Mucosa of descending colon (tissue), 3 donors: Measurements from ENCODE around the gene KRT32. TPM values are rescaled to one million over a fixed set of nuclear protein-coding genes. Genes with fewer than 3 reads are reported as not detected.

ENCODE experiments used
- ATAC-seq: fragments of 200-7000 bp; cut with Tn5 transposase; one replicate; pipeline ENCODE4 v1.9.1; 2020; ENCODE audit warnings: mild to moderate bottlenecking, moderate library complexity
- DNase-seq, 3 donors: peaks; one replicate each; pipeline ENCODE4 v3.0.0-alpha.2; 2020
- H3K36me3 ChIP-seq: fragments of 200-600 bp; one replicate; pipeline ENCODE4 v1.8.0; 2021; ENCODE audit warnings: low read depth, mild to moderate bottlenecking
- H3K4me1 ChIP-seq: fragments of 200-600 bp; one replicate; pipeline ENCODE4 v1.8.0; 2021; ENCODE audit warnings: low read depth, mild to moderate bottlenecking
- H3K4me3 ChIP-seq: fragments of 200-600 bp; one replicate; pipeline ENCODE4 v1.8.0; 2021; ENCODE audit warnings: mild to moderate bottlenecking
- H3K9me3 ChIP-seq: fragments of 200-600 bp; one replicate; pipeline ENCODE4 v1.8.0; 2021; ENCODE audit warnings: mild to moderate bottlenecking
- intact Hi-C, 2 donors: fragments of 100-400 bp; cut with DNase I in 1 of 2; cut with micrococcal nuclease in 1 of 2; formaldehyde crosslinking; loops; one replicate each; pipeline versions ENCODE4 v1.11.0 to v1.11.1; 2022; cut with DNase I, micrococcal nuclease
- microRNA-seq: library from miRNA; unstranded; fragments of <30 nt; microRNA quantifications from one replicate; pipeline ENCODE4, GENCODE V29; 2019
- total RNA-seq, 3 donors: library from RNA; stranded (reverse); fragmentation: NEBNext Ultra II Directional in 2 of 3; extraction: Animal tissue kit (Norgen Biotek cat#: 25700) in 2 of 3; gene quantifications; one replicate each; pipeline versions ENCODE4 v1.2.1 to v1.2.4, GENCODE V29; 2021 to 2023
- TF ChIP-seq, protein P1 (sequence below): fragments of 200-600 bp; IDR thresholded peaks from one replicate; pipeline ENCODE4 v1.8.0; 2022; ENCODE audit warnings: antibody characterized with exemption, mild to moderate bottlenecking
- donor health status: DM: no; HTN: no; CAD: no; lungs with moderate emphysema.
- donor health status: DM: no; HTN: no; CAD: no.
- donor health status: DM: no; HTN: yes; CAD: no.

KRT32 gene
- total RNA-seq, 3 donors from 2014 or later, result not detected

DNA sequence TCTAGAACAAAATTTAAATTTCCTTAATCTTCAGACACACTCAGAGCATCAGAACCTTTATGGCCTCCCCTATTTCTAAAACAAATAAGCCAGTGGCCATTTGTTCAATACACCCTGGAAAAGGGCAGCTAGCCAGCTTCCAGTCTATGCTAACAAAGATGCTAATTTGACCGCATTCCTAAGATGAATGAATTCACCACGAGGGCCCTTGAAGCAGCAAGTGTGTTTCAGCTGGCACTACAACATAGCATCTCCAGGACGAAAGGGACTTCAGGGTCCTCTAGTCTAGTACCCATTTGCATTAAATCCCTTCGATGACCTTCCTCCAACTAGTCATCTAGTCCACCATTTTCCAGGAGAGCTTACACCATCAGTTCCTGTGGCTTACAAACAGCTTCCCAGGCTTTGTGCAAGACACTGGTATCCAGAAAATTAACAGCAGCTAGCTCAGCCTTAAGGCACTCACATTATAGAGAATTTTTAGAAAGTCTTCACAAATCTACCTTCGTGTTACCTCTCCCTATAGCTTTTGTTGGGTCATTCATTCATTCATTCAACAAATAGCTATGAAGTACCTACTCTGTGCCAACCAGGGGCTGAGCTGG, 53.7 kb downstream of the KRT32 start:
- H3K4me3 ChIP-seq, result no peak overlapping the region
- DNase-seq (no peak), ATAC-seq (no peak)
- TF ChIP-seq, protein P1, sequence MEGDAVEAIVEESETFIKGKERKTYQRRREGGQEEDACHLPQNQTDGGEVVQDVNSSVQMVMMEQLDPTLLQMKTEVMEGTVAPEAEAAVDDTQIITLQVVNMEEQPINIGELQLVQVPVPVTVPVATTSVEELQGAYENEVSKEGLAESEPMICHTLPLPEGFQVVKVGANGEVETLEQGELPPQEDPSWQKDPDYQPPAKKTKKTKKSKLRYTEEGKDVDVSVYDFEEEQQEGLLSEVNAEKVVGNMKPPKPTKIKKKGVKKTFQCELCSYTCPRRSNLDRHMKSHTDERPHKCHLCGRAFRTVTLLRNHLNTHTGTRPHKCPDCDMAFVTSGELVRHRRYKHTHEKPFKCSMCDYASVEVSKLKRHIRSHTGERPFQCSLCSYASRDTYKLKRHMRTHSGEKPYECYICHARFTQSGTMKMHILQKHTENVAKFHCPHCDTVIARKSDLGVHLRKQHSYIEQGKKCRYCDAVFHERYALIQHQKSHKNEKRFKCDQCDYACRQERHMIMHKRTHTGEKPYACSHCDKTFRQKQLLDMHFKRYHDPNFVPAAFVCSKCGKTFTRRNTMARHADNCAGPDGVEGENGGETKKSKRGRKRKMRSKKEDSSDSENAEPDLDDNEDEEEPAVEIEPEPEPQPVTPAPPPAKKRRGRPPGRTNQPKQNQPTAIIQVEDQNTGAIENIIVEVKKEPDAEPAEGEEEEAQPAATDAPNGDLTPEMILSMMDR, result no peak
- no peaks in the 10 kb centered on the region for H3K9me3 ChIP-seq
- intact Hi-C loops, result no loop called here
- H3K36me3 ChIP-seq, result no peaks in the 10 kb centered on the region
- no peaks in the 10 kb centered on the region for H3K4me1 ChIP-seq

DNA sequence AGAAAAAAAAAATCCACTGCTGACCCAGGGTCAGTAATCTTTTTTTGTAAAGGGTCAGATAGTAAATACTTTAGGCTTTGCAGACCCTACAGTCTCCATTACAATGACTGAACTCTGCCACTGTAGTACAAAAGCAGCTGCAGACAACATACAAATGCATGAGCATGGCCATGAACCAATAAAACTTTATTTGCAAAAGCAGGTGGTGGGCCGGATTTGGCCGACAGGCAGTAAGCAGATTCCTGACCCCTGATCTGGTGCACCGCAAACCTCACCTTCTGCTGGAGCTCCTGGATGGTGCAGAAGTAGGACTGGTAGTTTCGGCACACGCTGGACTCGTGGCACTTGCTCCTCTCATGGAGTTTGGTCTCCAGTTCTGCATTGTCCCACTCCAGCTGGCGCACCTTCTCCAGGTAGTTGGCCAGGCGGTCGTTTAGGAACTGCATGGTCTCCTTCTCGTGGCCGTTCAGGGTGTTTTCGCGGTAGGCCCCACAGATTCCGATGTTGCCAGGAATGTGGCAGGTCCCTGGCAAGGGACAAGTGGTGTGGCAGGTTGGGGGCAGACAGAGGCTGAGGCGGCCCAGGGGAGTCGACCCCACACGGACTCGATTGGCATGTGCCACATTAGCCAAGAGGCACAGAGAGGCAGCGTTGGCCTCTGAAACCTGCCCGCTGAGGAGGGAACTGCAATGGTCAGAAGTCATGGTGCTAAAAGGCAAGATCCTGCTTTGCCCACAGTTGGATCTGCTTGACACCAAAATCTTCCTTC, 55.9 kb downstream of the KRT32 start:
- Histone ChIP-seq H3K4me1 (no peaks in the 10 kb centered on the region), H3K9me3 (no peaks in the 10 kb centered on the region), H3K36me3 (no peaks in the 10 kb centered on the region), H3K4me3 (no peak overlapping the region)
- TF ChIP-seq, protein P1, result no peak
- intact Hi-C loops, result no loop called here
- ATAC-seq, result no peak
- DNase-seq, result no peak

Small RNAs within 50 kb of the gene (microRNA-seq; reads per million reads assigned to microRNA genes)
- gene MIR6510, result not detected

Other genes starting within 250 kb of the KRT32 start
- not detected for gene KRTAP9-2, start 240.7 kb downstream of the KRT32 start, total RNA-seq
- not detected for gene KRTAP9-3, start 234.9 kb downstream of the KRT32 start, total RNA-seq
- not detected for gene KRTAP9-8, start 229.4 kb downstream of the KRT32 start, total RNA-seq
- not detected for gene KRTAP9-4, start 217.7 kb downstream of the KRT32 start, total RNA-seq
- gene KRTAP9-9, start 212.0 kb downstream of the KRT32 start, total RNA-seq, result not detected
- gene KRTAP9-6, start 202.0 kb downstream of the KRT32 start, total RNA-seq, result not detected
- gene KRTAP9-7, start 191.7 kb downstream of the KRT32 start, total RNA-seq, result not detected
- gene KRTAP29-1, start 164.5 kb downstream of the KRT32 start, total RNA-seq, result not detected
- gene KRTAP16-1, start 158.1 kb downstream of the KRT32 start, total RNA-seq, result not detected
- gene KRTAP17-1, start 151.7 kb downstream of the KRT32 start, total RNA-seq, result not detected
- not detected for gene KRT33A, start 116.6 kb downstream of the KRT32 start, total RNA-seq
- not detected for gene KRT33B, start 97.6 kb downstream of the KRT32 start, total RNA-seq
- gene KRT34, start 85.1 kb downstream of the KRT32 start, total RNA-seq, result not detected
- not detected for gene KRT31, start 69.8 kb downstream of the KRT32 start, total RNA-seq
- not detected for gene KRT37, start 42.8 kb downstream of the KRT32 start, total RNA-seq
- not detected for gene KRT38, start 26.4 kb downstream of the KRT32 start, total RNA-seq
- gene KRT35, start 13.8 kb upstream of the KRT32 start, total RNA-seq, result not detected
- gene KRT36, start 22.5 kb upstream of the KRT32 start, total RNA-seq, result not detected
- gene KRT13, start 38.2 kb upstream of the KRT32 start, total RNA-seq, result 1 to 10 TPM in 1 of 3 donors, not detected in 2; 3.7 TPM
- 10 to 100 TPM in 1 of 3 donors, 1 to 10 TPM in 2; 5.0 to 16.5 (median 5.4) TPM for gene KRT15, start 51.5 kb upstream of the KRT32 start, total RNA-seq
- gene KRT19, start 60.9 kb upstream of the KRT32 start, total RNA-seq, result 1,000 to 10,000 TPM in 2 of 3 donors, 100 to 1,000 TPM in 1; 723 to 2,357 (median 1,709) TPM
- gene KRT9, start 104.7 kb upstream of the KRT32 start, total RNA-seq, result not detected
- gene KRT14, start 119.5 kb upstream of the KRT32 start, total RNA-seq, result under 1 TPM in 1 of 3 donors, not detected in 2; 0.67 TPM
- gene KRT16, start 145.4 kb upstream of the KRT32 start, total RNA-seq, result not detected
- under 1 TPM in 1 of 3 donors, not detected in 2; 0.76 TPM for gene KRT17, start 157.2 kb upstream of the KRT32 start, total RNA-seq
- 100 to 1,000 TPM; 547 to 915 (median 566) TPM for gene EIF1, start 221.5 kb upstream of the KRT32 start, total RNA-seq
- not detected for gene GAST, start 244.9 kb upstream of the KRT32 start, total RNA-seq